CD4-positive, alpha-beta T cell treated with Interleukin-17A for 1 hour (primary cell): ENCODE data around the gene PARD3B.

Experiments used
- DNase-seq: peaks from one replicate; pipeline ENCODE4 v3.0.0-alpha.2; 2020

Gene PARD3B

GRCh38 chr2:205605638-205606304 lies 1060.5 kb downstream of the PARD3B start:
- no peak for DNase-seq

- DNase-seq: no peak
These were observed 1061.9 kb downstream of the PARD3B start for GRCh38 chr2:205607146-205607545.

GRCh38 chr2:205609113-205609512 lies 1063.8 kb downstream of the PARD3B start:
- DNase-seq: no peak

- no peak for DNase-seq
These were observed 1065.2 kb downstream of the PARD3B start for GRCh38 chr2:205610437-205610836.

GRCh38 chr2:205612636-205613035 lies 1067.4 kb downstream of the PARD3B start:
- no peak for DNase-seq

GRCh38 chr2:205613970-205614559 lies 1068.8 kb downstream of the PARD3B start:
- no peak for DNase-seq

- DNase-seq: no peak
These were observed 1069.7 kb downstream of the PARD3B start for GRCh38 chr2:205614965-205615364.

GRCh38 chr2:205617905-205618304 lies 1072.6 kb downstream of the PARD3B start:
- DNase-seq: no peak

GRCh38 chr2:205619600-205619999 lies 1074.3 kb downstream of the PARD3B start:
- DNase-seq: no peak

- DNase-seq: no peak
These were observed 1081.8 kb downstream of the PARD3B start for GRCh38 chr2:205627085-205627484.

- no peak for DNase-seq
These were observed 1083.1 kb downstream of the PARD3B start for GRCh38 chr2:205628422-205628821.

- no peak for DNase-seq
These were observed 1084.0 kb downstream of the PARD3B start for GRCh38 chr2:205629091-205629776.

GRCh38 chr2:205633994-205634393 lies 1088.7 kb downstream of the PARD3B start:
- no peak for DNase-seq

GRCh38 chr2:205636549-205637319 lies 1091.5 kb downstream of the PARD3B start:
- DNase-seq: no peak

- DNase-seq: no peak
These were observed 1092.0 kb downstream of the PARD3B start for GRCh38 chr2:205637320-205637602.

- no peak for DNase-seq
These were observed 1092.7 kb downstream of the PARD3B start for GRCh38 chr2:205637779-205638503.

GRCh38 chr2:205640716-205641115 lies 1095.4 kb downstream of the PARD3B start:
- DNase-seq: no peak

GRCh38 chr2:205642599-205643356 lies 1097.5 kb downstream of the PARD3B start:
- no peak for DNase-seq

- no peak for DNase-seq
These were observed 1098.2 kb downstream of the PARD3B start for GRCh38 chr2:205643391-205643885.

GRCh38 chr2:205644018-205644417 lies 1098.7 kb downstream of the PARD3B start:
- no peak for DNase-seq

- no peak for DNase-seq
These were observed 1101.4 kb downstream of the PARD3B start for GRCh38 chr2:205646680-205647079.

- no peak for DNase-seq
These were observed 1105.2 kb downstream of the PARD3B start for GRCh38 chr2:205650450-205650849.
